GM23338 (cell line): ENCODE data around the gene TLCD3A. TPM values are rescaled to one million over a fixed set of nuclear protein-coding genes. Genes with fewer than 3 reads are reported as not detected.
"Not testable (repeated sequence)": the region's sequence is repeated elsewhere in the genome, so short reads cannot be mapped to it uniquely, and the experiment has no call there.

Experiments
- ATAC-seq: fragments of 200-7000 bp; cut with Tn5 transposase; 3 replicates; pipeline ENCODE4 v1.9.1; 2020
- DNase-seq: peaks from one replicate; pipeline ENCODE4 v3.0.0-alpha.2; 2015; ENCODE audit warnings: low spot score
- H2AFZ ChIP-seq: fragments of 200-600 bp; sonication (generic); 2 replicates; pipeline ENCODE4 v1.8.0; 2016; ENCODE audit warnings: antibody characterized with exemption, mild to moderate bottlenecking, moderate library complexity
- H3F3A ChIP-seq: fragments of 200-600 bp; sonication (generic); replicated peaks from 2 replicates; pipeline ENCODE4 v1.8.0; 2017; ENCODE audit warnings: antibody characterized with exemption, mixed run types, low read depth
- H3K27ac ChIP-seq: fragments of 200-600 bp; sonication (generic); 2 replicates; pipeline ENCODE4 v1.6.1; 2016; ENCODE audit warnings: low read depth
- H3K27me3 ChIP-seq: fragments of 200-600 bp; sonication (generic); 2 replicates; pipeline ENCODE4 v1.8.0; 2016; ENCODE audit warnings: mild to moderate bottlenecking, mixed run types, moderate library complexity; ENCODE audit not compliant: insufficient read depth
- H3K36me3 ChIP-seq: fragments of 200-600 bp; sonication (generic); 2 replicates; pipeline ENCODE4 v1.8.0; 2016; ENCODE audit warnings: mild to moderate bottlenecking; ENCODE audit not compliant: insufficient read depth
- H3K4me1 ChIP-seq: fragments of 200-600 bp; sonication (generic); 2 replicates; pipeline ENCODE4 v1.8.0; 2016; ENCODE audit warnings: mild to moderate bottlenecking, moderate library complexity; ENCODE audit not compliant: insufficient read depth
- H3K4me2 ChIP-seq: fragments of 200-600 bp; sonication (generic); 2 replicates; pipeline ENCODE4 v1.7.1; 2017; ENCODE audit warnings: mixed run types
- H3K4me3 ChIP-seq: fragments of 200-600 bp; sonication (generic); 2 replicates; pipeline ENCODE4 v1.6.1; 2016; ENCODE audit warnings: mixed run types
- H3K79me2 ChIP-seq: fragments of 200-600 bp; sonication (generic); replicated peaks from 2 replicates; pipeline ENCODE4 v1.8.0; 2017; ENCODE audit warnings: mild to moderate bottlenecking; ENCODE audit not compliant: insufficient read depth
- H3K9me2 ChIP-seq: fragments of 200-600 bp; sonication (generic); 2 replicates; pipeline ENCODE4 v1.8.0; 2017; ENCODE audit not compliant: insufficient read depth
- H4K20me1 ChIP-seq: fragments of 200-600 bp; sonication (generic); replicated peaks from 2 replicates; pipeline ENCODE4 v1.8.0; 2017; ENCODE audit warnings: mild to moderate bottlenecking; ENCODE audit not compliant: insufficient read depth
- H3K27ac Mint-ChIP-seq: 2 replicates; pipeline ENCODE4 v1.8.0; 2020; ENCODE audit warnings: inconsistent platforms, mild to moderate bottlenecking, moderate library complexity, mixed read lengths
- H3K27me3 Mint-ChIP-seq: 3 replicates; pipeline ENCODE4 v1.8.0; 2022; ENCODE audit warnings: low read depth, mild to moderate bottlenecking, moderate library complexity, mixed read lengths, inconsistent platforms; ENCODE audit not compliant: insufficient read depth, poor library complexity
- H3K36me3 Mint-ChIP-seq: 3 replicates; pipeline ENCODE4 v1.8.0; 2021; ENCODE audit warnings: low read depth, mild to moderate bottlenecking, inconsistent platforms, moderate library complexity, mixed read lengths
- H3K4me1 Mint-ChIP-seq: 3 replicates; pipeline ENCODE4 v1.8.0; 2020; ENCODE audit warnings: mild to moderate bottlenecking, inconsistent platforms, mixed read lengths
- H3K4me3 Mint-ChIP-seq: 3 replicates; pipeline ENCODE4 v1.8.0; 2021; ENCODE audit warnings: moderate library complexity, mild to moderate bottlenecking, inconsistent platforms, mixed read lengths
- H3K9me3 Mint-ChIP-seq: 3 replicates; pipeline ENCODE4 v1.8.0; 2020; ENCODE audit warnings: moderate library complexity, mild to moderate bottlenecking, inconsistent platforms, mixed read lengths
- CREB1 ChIP-seq: fragments of 250-450 bp; sonication (Bioruptor Pico); IDR thresholded peaks from 2 replicates; pipeline ENCODE4 v1.5.0; 2020; ENCODE audit warnings: low read depth, mild to moderate bottlenecking, moderate library complexity
- CTCF ChIP-seq, 2 experiments: fragments of 200-600 bp in 1 of 2; sonication (generic) in 1 of 2; conservative IDR thresholded peaks; 2 replicates each; pipeline versions ENCODE4 v1.5.1 to v1.6.1; 2016 to 2017; ENCODE audit warnings: antibody characterized with exemption in 2 of 2, low read depth in 2 of 2, mild to moderate bottlenecking in 2 of 2, moderate library complexity in 1 of 2
- EZH2 ChIP-seq: fragments of 200-600 bp; sonication (generic); IDR thresholded peaks from one replicate; pipeline ENCODE4 v1.8.0; 2017; ENCODE audit warnings: antibody characterized with exemption, mild to moderate bottlenecking, low read depth; ENCODE audit not compliant: unreplicated experiment
- EZH2phosphoT487 ChIP-seq: fragments of 200-600 bp; sonication (generic); IDR thresholded peaks from one replicate; pipeline ENCODE4 v1.8.1; 2018; ENCODE audit warnings: antibody characterized with exemption; ENCODE audit not compliant: unreplicated experiment
- JUNB ChIP-seq: IDR thresholded peaks from one replicate; pipeline ENCODE4 v1.6.1; 2016; ENCODE audit warnings: antibody characterized with exemption; ENCODE audit not compliant: unreplicated experiment
- ZNF114 ChIP-seq: fragments of 250-450 bp; sonication (Bioruptor Pico); IDR thresholded peaks from 2 replicates; pipeline ENCODE4 v1.5.0; 2020; ENCODE audit warnings: mild to moderate bottlenecking, moderate library complexity
- ZNF462 ChIP-seq: fragments of 250-450 bp; sonication (Bioruptor Pico); IDR thresholded peaks from 2 replicates; pipeline ENCODE4 v1.5.0; 2020; ENCODE audit warnings: mild to moderate bottlenecking, moderate library complexity
- polyA plus RNA-seq: library from polyadenylated mRNA; unstranded; fragments of >200 nt; fragmentation: Nextera tagmentation; extraction: Ambion mirVana; gene quantifications from 2 replicates; pipeline ENCODE4 v1.2.1, GENCODE V29; 2016
- total RNA-seq: library from RNA; depleted of rRNA; stranded (reverse); fragments of >200 nt; shearing (Covaris generic); gene quantifications from 2 replicates; pipeline ENCODE4 v1.2.3, GENCODE V29; 2014
- TF ChIP-seq, protein P1 (sequence below): IDR thresholded peaks from 2 replicates; pipeline ENCODE4 v1.6.1; 2016; ENCODE audit warnings: antibody characterized with exemption

The TLCD3A gene
- total and polyA plus RNA-seq, 2 experiments from 2014 or later = 10.3 to 21.1 TPM

DNA sequence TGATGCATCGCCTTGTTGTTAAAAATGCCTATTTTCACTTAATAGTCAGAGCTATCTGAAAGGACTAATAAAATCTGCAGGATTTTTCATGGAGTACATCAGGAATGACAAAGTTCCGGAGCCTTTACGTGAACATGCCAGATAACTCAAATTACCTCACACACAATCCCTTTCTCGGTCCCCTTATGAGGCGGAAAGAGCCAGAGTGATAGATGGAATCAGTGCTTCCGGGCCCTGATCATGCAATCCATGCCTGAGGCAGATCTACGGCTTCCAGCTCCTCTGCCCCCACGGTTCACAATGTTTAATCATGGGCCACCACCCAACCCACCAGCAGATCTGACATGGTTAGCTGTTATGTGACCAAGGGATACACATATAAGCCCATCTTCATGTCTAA lies 34.7 kb upstream of the TLCD3A start (continued):
- TF ChIP-seq ZNF114 (CRISPR knock-in tag) (no peak), JUNB (no peak), CTCF (conservative IDR thresholded peaks at IDR 0.05; ENCODE audit: low read depth in 2 of 2) (no peak)
- TF ChIP-seq, protein P1, sequence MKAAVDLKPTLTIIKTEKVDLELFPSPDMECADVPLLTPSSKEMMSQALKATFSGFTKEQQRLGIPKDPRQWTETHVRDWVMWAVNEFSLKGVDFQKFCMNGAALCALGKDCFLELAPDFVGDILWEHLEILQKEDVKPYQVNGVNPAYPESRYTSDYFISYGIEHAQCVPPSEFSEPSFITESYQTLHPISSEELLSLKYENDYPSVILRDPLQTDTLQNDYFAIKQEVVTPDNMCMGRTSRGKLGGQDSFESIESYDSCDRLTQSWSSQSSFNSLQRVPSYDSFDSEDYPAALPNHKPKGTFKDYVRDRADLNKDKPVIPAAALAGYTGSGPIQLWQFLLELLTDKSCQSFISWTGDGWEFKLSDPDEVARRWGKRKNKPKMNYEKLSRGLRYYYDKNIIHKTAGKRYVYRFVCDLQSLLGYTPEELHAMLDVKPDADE = no peak

DNA sequence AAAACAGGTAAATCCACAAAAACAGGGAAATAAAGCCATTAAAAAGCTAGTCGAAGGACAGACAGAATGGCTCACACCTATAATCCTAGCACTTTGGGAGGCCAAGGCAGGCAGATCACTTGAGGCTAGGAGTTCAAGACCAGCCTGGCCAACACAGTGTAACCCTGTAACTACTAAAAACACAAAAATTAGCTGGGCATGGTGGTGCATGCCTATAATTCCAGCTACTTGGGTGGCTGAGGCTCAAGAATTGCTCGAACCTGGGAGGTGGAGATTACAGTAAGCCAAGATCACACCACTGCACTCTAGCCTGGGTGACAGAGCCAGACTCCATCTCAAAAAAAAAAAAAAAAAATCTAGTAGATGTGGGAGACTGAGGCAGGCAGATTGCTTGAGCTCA lies 34.3 kb upstream of the TLCD3A start:
- not testable (repeated sequence) for H3K4me2 ChIP-seq, H3K27me3 ChIP-seq, H3K4me1 ChIP-seq, H2AFZ ChIP-seq, H3F3A ChIP-seq, ATAC-seq, H3K9me2 ChIP-seq, H3K4me1 Mint-ChIP-seq, H3K27me3 Mint-ChIP-seq, H3K36me3 ChIP-seq, H3K4me3 Mint-ChIP-seq, H3K9me3 Mint-ChIP-seq, H3K79me2 ChIP-seq, H3K27ac ChIP-seq, H3K27ac Mint-ChIP-seq, DNase-seq, H3K4me3 ChIP-seq, H4K20me1 ChIP-seq
- peaks cover 13% of the 10 kb centered on the region for H3K36me3 Mint-ChIP-seq

DNA sequence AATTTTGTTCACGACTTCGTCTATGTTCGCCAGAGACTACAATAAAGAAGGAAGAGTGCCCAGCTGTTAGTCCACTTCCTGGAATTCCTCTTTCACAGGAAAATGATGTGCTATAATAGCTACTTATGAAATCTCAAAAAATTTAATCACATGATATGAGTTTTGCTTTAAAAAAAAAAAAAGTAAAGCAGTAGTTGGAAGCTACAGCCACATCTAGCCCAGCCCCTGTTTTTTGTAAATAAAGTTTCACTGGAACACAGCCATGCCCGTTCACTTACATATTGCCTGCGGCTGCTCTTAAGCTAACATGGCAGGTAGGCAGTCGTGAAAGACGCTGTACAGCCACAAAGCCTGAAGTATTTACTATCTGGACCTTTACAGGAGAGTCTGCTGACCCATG lies 33.1 kb upstream of the TLCD3A start:
- no peaks in the 10 kb centered on the region for H3K27me3 ChIP-seq
- Mint-ChIP-seq H3K27ac (no peak overlapping the region), H3K9me3 (no peaks in the 10 kb centered on the region), H3K36me3 (peaks cover 10% of the 10 kb centered on the region), H3K4me1 (0 out of 3 replicates have a peak, but pooled peaks cover under 1% of the 10 kb centered on the region), H3K4me3 (no peak overlapping the region), H3K27me3 (no peaks in the 10 kb centered on the region)
- H4K20me1 ChIP-seq = peaks cover 4% of the 10 kb centered on the region
- H3K9me2 ChIP-seq = no peaks in the 10 kb centered on the region
- no peaks in the 10 kb centered on the region; the same call in 1 of the 2 replicates for H3K79me2 ChIP-seq
- H3F3A ChIP-seq = peaks cover 3% of the 10 kb centered on the region; the same call in 1 of the 2 replicates
- H3K36me3 ChIP-seq = 0 out of 2 replicates have a peak, but pooled peaks cover 4% of the 10 kb centered on the region
- H3K27ac ChIP-seq = no peak overlapping the region
- no peak overlapping the region for H3K4me2 ChIP-seq
- ATAC-seq = no peak
- H3K4me3 ChIP-seq = no peak overlapping the region
- 0 out of 2 replicates have a peak, but pooled peaks cover 2% of the 10 kb centered on the region for H3K4me1 ChIP-seq
- no peak for DNase-seq
- H2AFZ ChIP-seq = no peak overlapping the region
- TF ChIP-seq ZNF462 (CRISPR knock-in tag) (no peak), EZH2phosphoT487 (no peak), EZH2 (no peak), JUNB (no peak), CREB1 (CRISPR knock-in tag) (no peak)
